ENCODE results near the gene GPC1.
"Not testable (repeated sequence)": the region's sequence is repeated elsewhere in the genome, so short reads cannot be mapped to it uniquely, and the experiment has no call there.

GPC1 gene

GRCh38 chr2:240469239-240469636 is 33.8 kb downstream of the GPC1 start:
- no peak for DNase-seq

- DNase-seq, result no peak
Measured at GRCh38 chr2:240469740-240470139, 34.3 kb downstream of the GPC1 start.

- DNase-seq, result no peak
Measured at GRCh38 chr2:240472078-240472790, 36.8 kb downstream of the GPC1 start.

- DNase-seq, result no peak
Measured at GRCh38 chr2:240473211-240473610, 37.7 kb downstream of the GPC1 start.

- DNase-seq, result no peak
Measured at GRCh38 chr2:240477916-240478315, 42.5 kb downstream of the GPC1 start.

- no peak for DNase-seq
Measured at GRCh38 chr2:240478346-240479110, 43.1 kb downstream of the GPC1 start.

GRCh38 chr2:240479111-240479501 is 43.6 kb downstream of the GPC1 start:
- DNase-seq, result no peak

GRCh38 chr2:240480834-240481623 is 45.6 kb downstream of the GPC1 start:
- no peak for DNase-seq

- no peak for DNase-seq
Measured at GRCh38 chr2:240481720-240482119, 46.3 kb downstream of the GPC1 start.

- DNase-seq, result no peak
Measured at GRCh38 chr2:240482141-240482540, 46.7 kb downstream of the GPC1 start.

- DNase-seq, result no peak
Measured at GRCh38 chr2:240491483-240491882, 56.0 kb downstream of the GPC1 start.

GRCh38 chr2:240494194-240494793 is 58.8 kb downstream of the GPC1 start:
- no peak for DNase-seq

GRCh38 chr2:240494942-240495341 is 59.5 kb downstream of the GPC1 start:
- DNase-seq, result not testable (repeated sequence)

GRCh38 chr2:240497082-240497481 is 61.6 kb downstream of the GPC1 start:
- DNase-seq, result not testable (repeated sequence)

GRCh38 chr2:240498171-240498957 is 62.9 kb downstream of the GPC1 start:
- no peak for DNase-seq

- no peak for DNase-seq
Measured at GRCh38 chr2:240498958-240499260, 63.4 kb downstream of the GPC1 start.

- DNase-seq, result no peak
Measured at GRCh38 chr2:240499309-240500301, 64.1 kb downstream of the GPC1 start.

GRCh38 chr2:240500561-240501423 is 65.3 kb downstream of the GPC1 start:
- DNase-seq, result no peak

- no peak for DNase-seq
Measured at GRCh38 chr2:240501531-240501991, 66.1 kb downstream of the GPC1 start.

GRCh38 chr2:240502059-240502429 is 66.6 kb downstream of the GPC1 start:
- no peak for DNase-seq
